GM12878 (cell line): Measurements from ENCODE around the gene ATP6V0D1. TPM values are rescaled to one million over a fixed set of nuclear protein-coding genes. Genes with fewer than 3 reads are reported as not detected.

Experiments used
- ATAC-seq: fragments of 200-7000 bp; cut with Tn5 transposase; 3 replicates; pipeline ENCODE4 v1.9.1; 2020; ENCODE audit warnings: mild to moderate bottlenecking, moderate library complexity
- BruUV-seq: library from RNA; stranded (reverse); fragments of 400-500 nt; replicated peaks from 2 replicates; lab custom pipeline; 2021; lab: Mats Ljungman, UMichigan
- CTCF ChIA-PET: fragments of 300-600 bp; sonication (Branson Sonifier 250); formaldehyde crosslinking; extraction: SDS; loops from one replicate; lab custom pipeline; 2021; ENCODE audit warnings: inconsistent platforms; lab: Yijun Ruan, JAX
- POLR2A ChIA-PET: fragments of 350-600 bp; formaldehyde crosslinking; extraction: SDS; loops from one replicate; lab custom pipeline; 2021; ENCODE audit warnings: inconsistent platforms; lab: Charles Lee
- RAD21 ChIA-PET: fragments of 300-600 bp; sonication (Branson Sonifier 250); formaldehyde crosslinking; loops from one replicate; lab custom pipeline; 2023; ENCODE audit warnings: antibody characterized with exemption; ENCODE audit not compliant: unreplicated experiment; lab: Charles Lee
- SMC1A ChIA-PET: fragments of 300-600 bp; sonication (Branson Sonifier 250); formaldehyde crosslinking; loops from one replicate; lab custom pipeline; 2023; ENCODE audit not compliant: unreplicated experiment, uncharacterized antibody; lab: Charles Lee
- DNase-seq: peaks from one replicate; pipeline ENCODE4 v3.0.0-alpha.2; 2011; ENCODE audit warnings: low read depth, low spot score
- FAIRE-seq: peaks from 3 replicates; lab custom pipeline; 2011; peaks lifted over from hg19 to GRCh38; lab: Jason Lieb, UNC
- H2AFZ ChIP-seq: 2 replicates; pipeline ENCODE4 v1.6.0; 2011; ENCODE audit warnings: low read depth, low read length, control low read depth; ENCODE audit not compliant: control insufficient read depth
- H3K27ac ChIP-seq: 2 replicates; pipeline ENCODE4 v1.5.1; 2011; ENCODE audit warnings: control low read depth; ENCODE audit not compliant: control insufficient read depth, insufficient read depth
- H3K27me3 ChIP-seq, 2 experiments: replicated peaks in 1 of 2; 2 replicates each; pipeline versions ENCODE4 v1.6.0 to v1.6.1; 2011; ENCODE audit warnings: low read length in 1 of 2; ENCODE audit not compliant: control insufficient read depth in 2 of 2, insufficient read depth in 2 of 2
- H3K36me3 ChIP-seq, 2 experiments: 2 replicates each; pipeline ENCODE4 v1.5.1; 2011; ENCODE audit warnings: low read length in 1 of 2; ENCODE audit not compliant: control insufficient read depth in 2 of 2, insufficient read depth in 2 of 2
- H3K4me1 ChIP-seq: 2 replicates; pipeline ENCODE4 v1.6.1; 2011; ENCODE audit warnings: mild to moderate bottlenecking, low read length, moderate library complexity, mixed read lengths; ENCODE audit not compliant: control insufficient read depth, insufficient read depth
- H3K4me2 ChIP-seq: 2 replicates; pipeline ENCODE4 v1.6.0; 2011; ENCODE audit warnings: control low read depth; ENCODE audit not compliant: control insufficient read depth, insufficient read depth
- H3K4me3 ChIP-seq: fragments of 200-600 bp; sonication (generic); 2 replicates; pipeline ENCODE4 v1.5.1; 2016
- H3K79me2 ChIP-seq: 2 replicates; pipeline ENCODE4 v1.6.0; 2011; ENCODE audit warnings: low read length; ENCODE audit not compliant: control insufficient read depth, insufficient read depth
- H3K9ac ChIP-seq: 2 replicates; pipeline ENCODE4 v1.8.0; 2011; ENCODE audit warnings: low read length, control low read depth, mixed read lengths; ENCODE audit not compliant: control insufficient read depth, insufficient read depth
- H3K9me3 ChIP-seq: replicated peaks from 3 replicates; pipeline ENCODE4 v1.5.1; 2011; ENCODE audit warnings: mild to moderate bottlenecking, low read length; ENCODE audit not compliant: control insufficient read depth, insufficient read depth
- H4K20me1 ChIP-seq: 2 replicates; pipeline ENCODE4 v1.6.0; 2011; ENCODE audit not compliant: control insufficient read depth, insufficient read depth
- ATF3 ChIP-seq: IDR thresholded peaks from 2 replicates; pipeline ENCODE4 v1.6.1; 2011; ENCODE audit warnings: low read depth, mild to moderate bottlenecking, low read length, moderate library complexity, borderline replicate concordance; ENCODE audit errors: extremely low read depth
- CBX5 ChIP-seq: sonication (generic); IDR thresholded peaks from 2 replicates; pipeline ENCODE4 v1.6.1; 2016; ENCODE audit warnings: low read depth, moderate library complexity, mild to moderate bottlenecking, inconsistent platforms
- MYC ChIP-seq: IDR thresholded peaks from 2 replicates; pipeline ENCODE4 v1.6.1; 2011; ENCODE audit warnings: mild to moderate bottlenecking, low read length, moderate library complexity, inconsistent platforms; ENCODE audit not compliant: insufficient read depth, insufficient replicate concordance, insufficient read length, severe bottlenecking
- SP1 ChIP-seq: IDR thresholded peaks from one replicate; pipeline ENCODE4 v1.6.1; 2011; ENCODE audit warnings: low read depth, low read length
- ZNF207 ChIP-seq: fragments of 450-650 bp; IDR thresholded peaks from 2 replicates; pipeline ENCODE4 v1.6.1; 2014; ENCODE audit warnings: antibody characterized with exemption, mild to moderate bottlenecking, borderline replicate concordance
- WGBS: methylation state at CpG from one replicate; pipeline ENCODE4 v1.1.6; 2016; ENCODE audit warnings: low lambda C conversion rate; ENCODE audit not compliant: insufficient replicate concordance, insufficient coverage; ENCODE audit errors: missing lambda C conversion rate; 5-methylcytosine and 5-hydroxymethylcytosine counted together
- in situ Hi-C: fragments of 300-500 bp; cut with MboI; formaldehyde crosslinking; loops from 9 replicates; pipeline ENCODE4 v1.14.3; 2018; ENCODE audit warnings: mixed read lengths
- intact Hi-C: fragments of 100-400 bp; cut with micrococcal nuclease; formaldehyde crosslinking; loops from one replicate; pipeline ENCODE4 v1.14.2; 2022; ENCODE audit not compliant: unreplicated experiment
- polyA plus RNA-seq, 11 experiments: library from polyadenylated mRNA; depleted of rRNA in 4 of 11; unstranded in 6 of 11; stranded (reverse) in 5 of 11; fragments of >200 nt; fragmentation: Nextera tagmentation in 4 of 11; fragmentation: Illumina TruSeq in 1 of 11; extraction: Ambion mirVana in 4 of 11; extraction: Trizol in 1 of 11; gene quantifications; 1 replicate in 1 of 11; 2 replicates in 10 of 11; pipeline versions ENCODE4 v1.2.1 to v1.2.3, GENCODE V29; 2011 to 2016; ENCODE audit warnings: inconsistent platforms in 2 of 11, missing spikeins in 2 of 11, low read depth in 1 of 11
- total RNA-seq, 4 experiments: library from RNA; depleted of rRNA in 3 of 4; stranded (reverse); fragments of >200 nt in 3 of 4; fragmentation: Illumina TruSeq in 1 of 4; extraction: Trizol in 1 of 4; gene quantifications; 2 replicates each; pipeline versions ENCODE4 v1.2.1 to v1.2.3, GENCODE V29; 2013 to 2021
- TF ChIP-seq, protein P1 (sequence below): fragments of 450-650 bp; IDR thresholded peaks from 2 replicates; pipeline ENCODE4 v1.6.1; 2016; ENCODE audit warnings: mild to moderate bottlenecking

The ATP6V0D1 gene
- total and polyA plus RNA-seq, 10 of the 15 experiments (the other 5 are each of a cell fraction or from before 2014, with no cell fraction given), result 28.1 to 141 (median 70.3) TPM

DNA sequence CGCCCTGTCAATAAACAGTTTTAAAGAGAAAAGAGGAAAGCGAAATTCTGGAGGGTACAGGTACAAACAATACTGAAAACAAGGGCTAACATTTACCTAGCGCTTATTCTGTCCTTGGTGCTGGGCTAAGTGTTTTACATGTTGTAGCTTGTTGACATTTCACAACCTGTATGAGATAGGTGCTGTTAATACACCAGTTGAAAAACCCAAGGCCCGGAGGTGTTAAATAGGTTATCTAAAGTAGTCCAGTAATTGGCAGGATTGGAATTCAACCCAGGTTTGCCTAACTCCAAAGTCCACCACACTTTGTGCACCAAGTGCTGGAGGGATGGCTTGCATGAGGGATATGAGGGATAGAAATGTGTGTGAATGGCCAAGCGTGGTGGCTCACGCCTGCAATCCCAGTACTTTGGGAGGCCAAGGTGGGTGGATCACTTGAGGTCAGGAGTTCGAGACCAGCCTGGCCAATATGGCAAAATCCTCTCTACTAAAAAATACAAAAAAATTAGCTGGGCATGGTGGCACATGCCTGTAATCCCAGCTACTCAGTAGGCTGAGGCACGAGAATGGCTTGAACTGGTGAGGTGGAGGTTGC lies 2.9 kb downstream of the ATP6V0D1 start (continued):
- TF ChIP-seq ATF3 (no peak), CBX5 (no peak), SP1 (no peak), MYC (no peak), ZNF207 (no peak)

DNA sequence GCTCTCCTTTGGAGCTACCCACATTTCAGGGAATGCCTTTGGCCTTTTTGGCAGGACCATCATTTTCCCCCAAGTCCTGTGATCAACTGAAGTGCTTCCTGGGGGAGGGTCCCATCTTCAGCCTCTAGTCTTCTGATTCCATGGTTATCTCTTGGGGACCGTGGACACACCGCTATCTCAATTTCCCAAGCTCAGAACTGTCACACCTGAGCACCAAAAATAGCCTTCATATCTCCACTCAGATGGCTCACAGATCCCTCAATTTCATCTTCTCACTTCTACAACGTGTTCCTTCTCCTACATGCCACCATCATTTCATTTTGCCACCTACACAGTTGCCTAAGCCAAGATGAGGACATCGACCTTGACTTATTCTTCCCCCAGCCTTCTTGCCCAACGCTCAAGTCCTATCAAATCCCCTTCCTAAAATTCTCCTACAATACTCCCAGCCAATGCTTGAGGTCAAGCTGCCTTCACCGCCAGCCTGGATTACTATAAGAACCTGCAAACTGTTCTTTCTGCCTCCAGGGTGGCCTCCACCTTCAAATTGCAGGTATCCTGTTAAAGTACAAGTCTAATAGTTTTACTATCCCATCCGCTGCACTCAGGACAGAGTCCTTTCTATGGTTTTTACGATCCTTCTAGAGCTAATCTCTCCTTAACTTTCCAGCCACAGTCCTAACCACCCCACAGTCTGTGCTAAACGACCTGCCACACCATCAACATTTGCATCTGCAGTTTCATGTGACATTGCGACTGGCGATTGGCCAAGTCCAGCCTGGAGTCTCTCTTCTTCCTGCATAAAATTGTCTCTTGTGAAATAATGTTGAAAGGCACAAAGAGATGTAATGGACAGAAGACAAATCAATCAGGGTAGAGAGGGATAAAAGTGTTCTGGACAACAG lies 6.2 kb downstream of the ATP6V0D1 start:
- in situ Hi-C loops, result no loop called here
- FAIRE-seq (no peak), DNase-seq (no peak), ATAC-seq (no peak)
- 88% methylated on average over 11 of the region's 11 CpGs for WGBS
- Histone ChIP-seq H3K79me2 (peaks cover 54% of the 10 kb centered on the region), H2AFZ (no peak overlapping the region), H3K4me3 (no peak overlapping the region), H3K9me3 (no peaks in the 10 kb centered on the region), H3K27ac (no peak overlapping the region), H3K27me3 (no peaks in the 10 kb centered on the region), H3K4me2 (0 out of 2 replicates have a peak overlapping the region, but pooled peaks have one; percentile 43), H3K36me3 (no peaks in the 10 kb centered on the region; a peak in 1 of 4 replicates)
- ChIA-PET RAD21 (no interaction called here), POLR2A (no interaction called here), CTCF (interaction anchor here (0.5 to 1.9 kb wide), 7 partner anchors 9 to 870 kb away, joined by 3 to 5 read pairs (median 3); partner anchors contain the start of gene CMTM3)
- BruUV-seq, result TSS peak; percentile 39
- intact Hi-C loops, result no loop called here
- TF ChIP-seq, protein P1, sequence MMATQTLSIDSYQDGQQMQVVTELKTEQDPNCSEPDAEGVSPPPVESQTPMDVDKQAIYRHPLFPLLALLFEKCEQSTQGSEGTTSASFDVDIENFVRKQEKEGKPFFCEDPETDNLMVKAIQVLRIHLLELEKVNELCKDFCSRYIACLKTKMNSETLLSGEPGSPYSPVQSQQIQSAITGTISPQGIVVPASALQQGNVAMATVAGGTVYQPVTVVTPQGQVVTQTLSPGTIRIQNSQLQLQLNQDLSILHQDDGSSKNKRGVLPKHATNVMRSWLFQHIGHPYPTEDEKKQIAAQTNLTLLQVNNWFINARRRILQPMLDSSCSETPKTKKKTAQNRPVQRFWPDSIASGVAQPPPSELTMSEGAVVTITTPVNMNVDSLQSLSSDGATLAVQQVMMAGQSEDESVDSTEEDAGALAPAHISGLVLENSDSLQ, result no peak
- TF ChIP-seq SP1, result no peak
- TF ChIP-seq, all 136 proteins: peak for 0
- H3K4me1 ChIP-seq, result peaks cover 19% of the 10 kb centered on the region
- H3K9ac ChIP-seq, result no peak overlapping the region; the same call in 1 of the 2 replicates
- SMC1A ChIA-PET, result interaction anchor here (0.9 to 1.2 kb wide), 2 partner anchors 15 to 214 kb away, joined by 3 read pairs; no protein-coding TSS in a partner anchor
- H4K20me1 ChIP-seq, result no peaks in the 10 kb centered on the region; the same call in 1 of the 2 replicates
